ENCODE data around the gene CAST.

DNA sequence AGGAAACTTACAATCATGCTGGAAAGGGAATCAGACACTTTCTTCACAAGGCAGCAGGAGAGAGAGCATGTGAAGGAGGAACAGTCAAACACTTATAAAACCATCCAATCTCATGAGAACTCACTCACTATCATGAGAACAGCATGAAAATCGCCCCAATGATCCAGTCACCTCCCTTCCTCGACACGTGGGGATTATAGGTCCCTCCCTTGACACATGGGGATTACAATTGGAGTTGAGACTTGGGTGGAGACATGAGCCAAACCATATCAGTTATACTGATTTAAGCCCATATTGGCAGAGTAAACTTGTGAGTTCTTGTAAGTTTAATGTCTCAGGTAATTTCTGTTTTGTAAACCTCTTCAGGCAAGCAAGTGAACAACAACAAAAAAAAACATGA is 74.8 kb downstream of the CAST start:
- TF ChIP-seq, protein P1, sequence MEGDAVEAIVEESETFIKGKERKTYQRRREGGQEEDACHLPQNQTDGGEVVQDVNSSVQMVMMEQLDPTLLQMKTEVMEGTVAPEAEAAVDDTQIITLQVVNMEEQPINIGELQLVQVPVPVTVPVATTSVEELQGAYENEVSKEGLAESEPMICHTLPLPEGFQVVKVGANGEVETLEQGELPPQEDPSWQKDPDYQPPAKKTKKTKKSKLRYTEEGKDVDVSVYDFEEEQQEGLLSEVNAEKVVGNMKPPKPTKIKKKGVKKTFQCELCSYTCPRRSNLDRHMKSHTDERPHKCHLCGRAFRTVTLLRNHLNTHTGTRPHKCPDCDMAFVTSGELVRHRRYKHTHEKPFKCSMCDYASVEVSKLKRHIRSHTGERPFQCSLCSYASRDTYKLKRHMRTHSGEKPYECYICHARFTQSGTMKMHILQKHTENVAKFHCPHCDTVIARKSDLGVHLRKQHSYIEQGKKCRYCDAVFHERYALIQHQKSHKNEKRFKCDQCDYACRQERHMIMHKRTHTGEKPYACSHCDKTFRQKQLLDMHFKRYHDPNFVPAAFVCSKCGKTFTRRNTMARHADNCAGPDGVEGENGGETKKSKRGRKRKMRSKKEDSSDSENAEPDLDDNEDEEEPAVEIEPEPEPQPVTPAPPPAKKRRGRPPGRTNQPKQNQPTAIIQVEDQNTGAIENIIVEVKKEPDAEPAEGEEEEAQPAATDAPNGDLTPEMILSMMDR (IDR thresholded peaks at IDR 0.05 in 8 of 11, conservative IDR thresholded peaks at IDR 0.05 in 3 of 11), result no peak
- TF ChIP-seq POLR2A (IDR thresholded peaks at IDR 0.05), result no peak
- TF ChIP-seq POLR2AphosphoS5 (IDR thresholded peaks at IDR 0.05), result no peak

All from spleen (tissue), 7 donors.